ENCODE results near the gene CLCN4. TPM values are rescaled to one million over a fixed set of nuclear protein-coding genes. Genes with fewer than 3 reads are reported as not detected.

The CLCN4 gene
- total RNA-seq (10 to 100 TPM in 1 of 7 donors, 1 to 10 TPM in 6; 4.8 to 10.9 (median 5.3) TPM), polyA plus RNA-seq (under 1 TPM; 0.63 to 0.85 (median 0.64) TPM)
- long read RNA-seq, donor 1: 0 reads
- long read RNA-seq, donor 2, full-length matches to known transcripts: 2 of 2 reads
- long read RNA-seq, donor 2, partial matches to known transcripts: 0 of 2 reads
- long read RNA-seq, donor 2, other reads (novel, unspliced or antisense): 0 of 2 reads

- WGBS, 5 donors: 11 to 39% (median 23%) methylated on average over 7 to 27 of the region's 27 CpGs
- H3K27ac ChIP-seq: peak within 1 kb of the TSS; percentile 21 to 84 (median 76)
Observed at GRCh38 chrX:10156199-10157031, at the start of gene CLCN4. Gene CLCN4 (plus strand): TSS chrX:10156975. CDS start chrX:10185033, 28,058 bp downstream.

GRCh38 chrX:10107483-10107882 lies 49.3 kb upstream of the CLCN4 start:
- intact Hi-C loops (cut with DNase I; ENCODE audit: low total_unique reads): no loop called here
- H3K36me3 ChIP-seq: peaks cover 0 to 19% (median 0%) of the 10 kb centered on the region in 6 donors
- TF ChIP-seq POLR2A (IDR thresholded peaks at IDR 0.05) (no peak), POLR2AphosphoS5 (IDR thresholded peaks at IDR 0.05) (no peak), CTCF (IDR thresholded peaks at IDR 0.05 in 8 of 11, conservative IDR thresholded peaks at IDR 0.05 in 3 of 11) (no peak)
- no peaks in the 10 kb centered on the region for H3K9me3 ChIP-seq
- DNase-seq: no peak
- no peaks in the 10 kb centered on the region for H3K27me3 ChIP-seq (replicated peaks in 1 of 7)
- peak overlapping the region in 1 of 8 donors; percentile 1 for H3K4me3 ChIP-seq
- WGBS, 5 donors: 66 to 89% (median 82%) methylated on average over 2 of the region's 2 CpGs
- H3K4me1 ChIP-seq: peaks cover 26 to 83% (median 73%) of the 10 kb centered on the region in 6 donors
- H3K27ac ChIP-seq: peak overlapping the region; percentile 35 to 88 (median 77)

More at GRCh38 chrX:10156199-10157031, at the start of gene CLCN4:
- peak; percentile 88 for DNase-seq
- peaks cover 0 to 48% (median 9%) of the 10 kb centered on the region in 7 donors for H3K27me3 ChIP-seq (replicated peaks in 1 of 7)
- peak within 1 kb of the TSS in 7 of 8 donors; percentile 4 to 69 (median 34) for H3K4me3 ChIP-seq
- H3K9me3 ChIP-seq: no peaks in the 10 kb centered on the region
- intact Hi-C loops (cut with DNase I; ENCODE audit: low total_unique reads): no loop called here
- no peaks in the 10 kb centered on the region for H3K36me3 ChIP-seq
- H3K4me1 ChIP-seq: peaks cover 0 to 42% (median 14%) of the 10 kb centered on the region in 6 donors
- TF ChIP-seq POLR2A (IDR thresholded peaks at IDR 0.05) (no peak), CTCF (IDR thresholded peaks at IDR 0.05 in 8 of 11, conservative IDR thresholded peaks at IDR 0.05 in 3 of 11) (no peak), POLR2AphosphoS5 (IDR thresholded peaks at IDR 0.05) (peak; percentile 53 to 79 (median 76))

- no peak for DNase-seq
- peaks cover 26 to 85% (median 76%) of the 10 kb centered on the region in 6 donors for H3K4me1 ChIP-seq
- peaks cover 0 to 14% (median 0%) of the 10 kb centered on the region in 6 donors for H3K36me3 ChIP-seq
- H3K27me3 ChIP-seq (replicated peaks in 1 of 7): no peaks in the 10 kb centered on the region
- intact Hi-C loops (cut with DNase I; ENCODE audit: low total_unique reads): no loop called here
- H3K4me3 ChIP-seq: no peak overlapping the region
- WGBS, 5 donors: 50 to 69% (median 63%) methylated on average over 9 of the region's 9 CpGs
- peak overlapping the region in 6 of 8 donors; percentile 15 to 88 (median 85) for H3K27ac ChIP-seq
- H3K9me3 ChIP-seq: no peaks in the 10 kb centered on the region
- peak in 1 of 3 donors; percentile 37 for TF ChIP-seq POLR2AphosphoS5 (IDR thresholded peaks at IDR 0.05)
- no peak for TF ChIP-seq POLR2A (IDR thresholded peaks at IDR 0.05)
Observed at GRCh38 chrX:10108288-10108687, 48.5 kb upstream of the CLCN4 start.

- Histone ChIP-seq H3K4me3 (no peak overlapping the region), H3K36me3 (peaks cover 0 to 9% (median 0%) of the 10 kb centered on the region in 6 donors), H3K4me1 (peaks cover 26 to 96% (median 77%) of the 10 kb centered on the region in 6 donors), H3K9me3 (no peaks in the 10 kb centered on the region), H3K27ac (peak overlapping the region in 7 of 8 donors; percentile 45 to 88 (median 84)), H3K27me3 (replicated peaks in 1 of 7) (no peaks in the 10 kb centered on the region)
- TF ChIP-seq POLR2A (IDR thresholded peaks at IDR 0.05): no peak
- peak; percentile 31 to 76 (median 74) for TF ChIP-seq POLR2AphosphoS5 (IDR thresholded peaks at IDR 0.05)
- TF ChIP-seq CTCF (IDR thresholded peaks at IDR 0.05 in 8 of 11, conservative IDR thresholded peaks at IDR 0.05 in 3 of 11): peak in 1 of 11 experiments; percentile 6
- DNase-seq: peak; percentile 82
- 77 to 92% (median 91%) methylated on average over 12 to 27 of the region's 27 CpGs for WGBS, 5 donors
- intact Hi-C loops (cut with DNase I; ENCODE audit: low total_unique reads): loop anchor here (10.0 kb wide), 1 partner anchor 225 kb away; no protein-coding TSS in a partner anchor
Observed at GRCh38 chrX:10109695-10110094, 47.1 kb upstream of the CLCN4 start.
